ENCODE data around the gene HHATL.

HHATL gene

DNA sequence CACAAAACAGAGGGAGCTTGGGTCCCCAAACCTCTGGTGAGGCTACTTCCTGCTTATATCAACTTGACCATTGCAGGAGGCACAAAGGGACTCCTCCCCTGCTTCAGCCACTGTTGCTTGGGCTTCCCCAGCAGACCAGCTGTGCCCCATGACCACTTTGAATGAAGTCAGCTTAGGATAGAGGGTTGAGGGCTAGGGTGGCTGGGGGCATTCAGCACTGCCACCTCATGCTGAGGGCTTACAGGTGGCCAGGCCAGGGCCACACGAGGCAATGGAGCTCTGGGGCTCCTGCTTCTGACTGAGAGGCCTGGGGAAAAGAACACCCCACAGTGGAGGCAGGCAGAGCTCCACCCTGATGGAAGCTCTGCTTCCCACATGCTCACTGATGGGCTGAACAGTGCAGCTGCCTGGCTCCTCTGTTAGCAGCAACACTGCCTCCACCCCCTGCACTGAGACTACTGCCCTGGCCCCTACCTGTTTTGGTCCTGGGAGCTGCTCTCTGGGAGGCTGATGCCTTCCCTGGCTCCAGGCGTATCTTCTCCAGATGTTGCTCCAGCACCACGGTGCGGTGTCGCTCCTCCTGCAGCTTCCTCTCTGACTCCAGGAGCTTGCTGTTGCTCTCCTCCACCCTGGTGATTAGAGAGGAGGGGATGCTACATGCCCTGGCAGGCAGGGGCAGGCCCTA is 10.2 kb upstream of the HHATL start:
- H3K36me3 ChIP-seq (ENCODE audit: control insufficient read depth in 2 of 2, insufficient read depth in 2 of 2, low read length in 2 of 2): no peaks in the 10 kb centered on the region
- no peak overlapping the region for H3K4me3 ChIP-seq (ENCODE audit: low read length in 2 of 2)
- no peak overlapping the region for H3K9ac ChIP-seq (ENCODE audit: low read depth in 1 of 2, low read length in 2 of 2)
- no peaks in the 10 kb centered on the region for H3K4me1 ChIP-seq (ENCODE audit: control insufficient read depth in 2 of 2, insufficient read depth in 2 of 2, low read length in 2 of 2)
- H3K9me3 ChIP-seq (ENCODE audit: control insufficient read depth in 2 of 2, low read length in 2 of 2): no peaks in the 10 kb centered on the region
- no peaks in the 10 kb centered on the region for H3K27me3 ChIP-seq (ENCODE audit: control insufficient read depth in 2 of 2, insufficient read depth in 2 of 2, low read length in 2 of 2)
- H3K27ac ChIP-seq (ENCODE audit: low read depth in 2 of 2, low read length in 2 of 2): no peak overlapping the region

DNA sequence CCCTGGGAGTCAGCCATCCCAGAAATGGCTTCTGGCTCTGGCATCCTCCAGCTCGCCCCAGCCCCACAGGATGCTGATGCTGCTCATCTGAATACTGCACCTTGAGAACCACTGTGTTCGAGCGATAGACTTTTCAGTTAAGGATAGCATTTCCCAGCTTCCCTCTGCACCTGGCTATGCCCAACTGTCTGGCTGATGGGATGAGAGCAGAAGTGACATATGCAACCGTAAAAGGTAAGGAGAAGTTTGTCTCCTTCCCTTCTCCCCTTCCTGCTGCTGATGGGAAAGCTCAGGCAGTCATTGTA is 9.7 kb upstream of the HHATL start:
- Histone ChIP-seq H3K27me3 (ENCODE audit: control insufficient read depth in 2 of 2, insufficient read depth in 2 of 2, low read length in 2 of 2) (no peaks in the 10 kb centered on the region), H3K9ac (ENCODE audit: low read depth in 1 of 2, low read length in 2 of 2) (no peak overlapping the region), H3K9me3 (ENCODE audit: control insufficient read depth in 2 of 2, low read length in 2 of 2) (no peaks in the 10 kb centered on the region), H3K4me3 (ENCODE audit: low read length in 2 of 2) (no peak overlapping the region), H3K27ac (ENCODE audit: low read depth in 2 of 2, low read length in 2 of 2) (no peak overlapping the region), H3K36me3 (ENCODE audit: control insufficient read depth in 2 of 2, insufficient read depth in 2 of 2, low read length in 2 of 2) (no peaks in the 10 kb centered on the region), H3K4me1 (ENCODE audit: control insufficient read depth in 2 of 2, insufficient read depth in 2 of 2, low read length in 2 of 2) (no peaks in the 10 kb centered on the region)

DNA sequence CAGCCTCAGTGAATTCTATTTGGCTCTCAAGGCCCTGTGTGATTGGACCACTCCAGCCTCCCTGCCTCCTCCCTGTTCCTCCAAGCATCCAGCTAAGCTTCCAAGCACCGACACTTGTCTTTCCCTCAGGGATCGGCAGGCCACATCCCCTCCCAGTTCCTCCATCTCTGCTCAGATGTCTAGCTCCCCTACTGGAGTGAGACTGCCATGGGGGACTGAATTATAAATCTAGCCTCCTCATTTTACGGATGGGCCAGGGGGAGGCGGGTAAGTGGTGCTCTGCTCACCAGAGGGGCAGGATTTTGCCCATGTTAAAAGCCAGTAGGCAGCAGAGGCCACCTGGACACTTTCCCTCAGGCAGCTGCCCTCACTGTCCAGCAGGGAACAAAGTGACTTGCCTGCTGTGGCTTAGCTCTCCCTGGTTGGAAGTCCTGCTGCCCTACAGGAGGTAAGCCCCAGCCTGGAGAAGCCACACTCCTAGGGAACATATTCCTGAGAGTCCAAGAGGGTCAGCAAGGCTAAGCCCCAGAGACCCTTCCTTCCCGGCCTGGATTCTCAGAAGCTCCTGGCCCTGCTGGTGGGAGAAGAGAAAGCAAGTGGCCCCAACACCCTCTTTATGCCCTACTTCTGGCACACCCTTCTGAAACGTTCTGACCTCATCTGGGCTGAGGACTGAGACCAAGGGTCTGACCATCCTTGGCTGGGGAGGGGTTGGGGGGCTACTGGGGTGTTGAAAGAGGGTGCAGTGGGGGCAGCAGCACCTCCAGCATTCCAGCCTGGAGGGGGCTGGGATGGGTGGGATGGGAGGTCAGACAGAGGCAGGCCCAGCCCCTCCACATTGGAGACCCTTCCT is 9.1 kb upstream of the HHATL start:
- no peak overlapping the region for H3K27ac ChIP-seq (ENCODE audit: low read depth in 2 of 2, low read length in 2 of 2)
- no peaks in the 10 kb centered on the region for H3K27me3 ChIP-seq (ENCODE audit: control insufficient read depth in 2 of 2, insufficient read depth in 2 of 2, low read length in 2 of 2)
- H3K4me1 ChIP-seq (ENCODE audit: control insufficient read depth in 2 of 2, insufficient read depth in 2 of 2, low read length in 2 of 2): no peaks in the 10 kb centered on the region
- no peak overlapping the region for H3K4me3 ChIP-seq (ENCODE audit: low read length in 2 of 2)
- no peaks in the 10 kb centered on the region for H3K9me3 ChIP-seq (ENCODE audit: control insufficient read depth in 2 of 2, low read length in 2 of 2)
- no peaks in the 10 kb centered on the region for H3K36me3 ChIP-seq (ENCODE audit: control insufficient read depth in 2 of 2, insufficient read depth in 2 of 2, low read length in 2 of 2)
- no peak overlapping the region for H3K9ac ChIP-seq (ENCODE audit: low read depth in 1 of 2, low read length in 2 of 2)

DNA sequence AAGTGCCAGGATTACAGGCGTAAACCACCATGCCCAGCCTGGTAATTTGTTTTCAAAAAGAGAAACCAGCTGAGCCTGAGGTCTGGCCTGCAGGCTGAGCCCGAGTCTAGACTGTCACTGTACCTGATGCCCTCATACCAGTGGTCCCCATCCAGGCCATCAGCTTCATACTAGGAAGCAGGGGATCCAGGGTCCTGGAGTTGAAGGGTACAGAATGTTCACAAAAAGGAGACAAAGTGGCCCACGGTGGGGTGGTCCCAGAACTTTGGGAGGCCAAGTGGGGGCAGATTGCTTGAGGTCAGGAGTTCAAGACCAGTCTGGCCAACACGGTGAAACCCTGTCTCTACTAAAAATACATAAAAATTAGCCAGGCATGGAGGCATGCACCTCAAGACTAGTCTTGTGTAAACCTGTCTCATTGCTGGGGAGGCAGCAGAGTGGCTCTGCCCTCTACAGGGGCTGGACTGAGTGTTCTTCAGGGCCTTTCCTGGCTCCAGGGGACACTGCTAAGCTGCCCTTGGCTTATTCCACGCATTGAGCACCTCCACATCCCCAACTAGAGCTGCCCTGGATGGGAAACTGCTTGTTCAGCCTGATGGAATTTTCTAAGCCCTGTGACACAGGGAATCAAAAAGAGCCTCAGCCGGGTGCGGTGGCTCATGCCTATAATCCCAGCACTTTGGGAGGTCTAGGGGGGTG is 7.9 kb upstream of the HHATL start:
- Histone ChIP-seq H3K9me3 (ENCODE audit: control insufficient read depth in 2 of 2, low read length in 2 of 2) (no peaks in the 10 kb centered on the region), H3K4me1 (ENCODE audit: control insufficient read depth in 2 of 2, insufficient read depth in 2 of 2, low read length in 2 of 2) (no peaks in the 10 kb centered on the region), H3K36me3 (ENCODE audit: control insufficient read depth in 2 of 2, insufficient read depth in 2 of 2, low read length in 2 of 2) (no peaks in the 10 kb centered on the region), H3K27ac (ENCODE audit: low read depth in 2 of 2, low read length in 2 of 2) (no peak overlapping the region), H3K4me3 (ENCODE audit: low read length in 2 of 2) (no peak overlapping the region), H3K27me3 (ENCODE audit: control insufficient read depth in 2 of 2, insufficient read depth in 2 of 2, low read length in 2 of 2) (no peaks in the 10 kb centered on the region), H3K9ac (ENCODE audit: low read depth in 1 of 2, low read length in 2 of 2) (no peak overlapping the region)

DNA sequence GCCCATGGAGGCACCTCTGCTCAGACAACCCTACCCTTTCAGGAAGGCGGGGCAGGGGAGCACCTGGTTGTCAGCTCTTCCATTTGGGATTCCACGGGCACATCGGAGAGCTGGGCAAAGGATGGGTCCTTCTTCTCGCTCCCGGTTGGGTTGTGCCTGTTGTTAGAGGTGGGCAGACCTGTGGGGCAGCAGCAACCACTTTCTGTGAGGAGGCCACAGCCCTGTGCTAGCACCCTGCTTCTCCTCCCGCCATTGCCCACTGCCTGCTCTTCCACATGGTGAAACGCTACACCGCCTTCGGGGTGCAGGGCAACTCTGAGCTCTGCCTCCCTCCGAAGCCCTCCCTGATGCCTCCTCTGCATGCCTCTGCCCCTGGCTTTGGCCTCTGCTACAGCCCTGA is 7.0 kb upstream of the HHATL start:
- H3K9ac ChIP-seq (ENCODE audit: low read depth in 1 of 2, low read length in 2 of 2): no peak overlapping the region
- no peaks in the 10 kb centered on the region for H3K9me3 ChIP-seq (ENCODE audit: control insufficient read depth in 2 of 2, low read length in 2 of 2)
- H3K4me1 ChIP-seq (ENCODE audit: control insufficient read depth in 2 of 2, insufficient read depth in 2 of 2, low read length in 2 of 2): no peaks in the 10 kb centered on the region
- H3K27me3 ChIP-seq (ENCODE audit: control insufficient read depth in 2 of 2, insufficient read depth in 2 of 2, low read length in 2 of 2): no peaks in the 10 kb centered on the region
- no peak overlapping the region for H3K4me3 ChIP-seq (ENCODE audit: low read length in 2 of 2)
- H3K27ac ChIP-seq (ENCODE audit: low read depth in 2 of 2, low read length in 2 of 2): no peak overlapping the region
- H3K36me3 ChIP-seq (ENCODE audit: control insufficient read depth in 2 of 2, insufficient read depth in 2 of 2, low read length in 2 of 2): no peaks in the 10 kb centered on the region

DNA sequence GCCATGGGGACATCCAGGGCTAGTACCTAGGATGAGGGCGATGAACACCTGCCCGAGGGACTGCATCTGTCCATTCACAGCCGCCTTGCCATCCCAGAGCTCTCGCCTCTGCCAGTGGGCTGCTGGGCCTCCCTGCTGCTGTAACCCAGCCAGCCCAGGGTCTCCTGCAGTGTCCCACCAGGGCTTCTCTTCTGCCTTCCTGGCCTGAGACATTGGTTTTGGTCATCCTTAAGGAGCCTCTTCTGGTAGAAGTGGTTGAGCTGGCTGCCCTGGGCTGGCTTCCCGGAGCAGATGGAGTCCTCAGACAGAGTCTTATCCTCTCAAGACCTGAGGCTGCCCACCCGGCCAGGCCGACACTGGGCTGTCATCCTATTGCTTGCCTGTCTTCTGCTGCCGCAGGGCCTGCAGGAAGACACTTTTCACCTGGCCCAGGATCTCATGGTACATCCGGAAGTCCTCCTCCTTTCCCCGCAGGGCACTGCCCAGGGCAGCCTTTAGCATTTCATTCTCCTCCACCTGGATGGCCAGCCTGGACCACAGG is 6.1 kb upstream of the HHATL start:
- H3K4me1 ChIP-seq (ENCODE audit: control insufficient read depth in 2 of 2, insufficient read depth in 2 of 2, low read length in 2 of 2): no peaks in the 10 kb centered on the region

DNA sequence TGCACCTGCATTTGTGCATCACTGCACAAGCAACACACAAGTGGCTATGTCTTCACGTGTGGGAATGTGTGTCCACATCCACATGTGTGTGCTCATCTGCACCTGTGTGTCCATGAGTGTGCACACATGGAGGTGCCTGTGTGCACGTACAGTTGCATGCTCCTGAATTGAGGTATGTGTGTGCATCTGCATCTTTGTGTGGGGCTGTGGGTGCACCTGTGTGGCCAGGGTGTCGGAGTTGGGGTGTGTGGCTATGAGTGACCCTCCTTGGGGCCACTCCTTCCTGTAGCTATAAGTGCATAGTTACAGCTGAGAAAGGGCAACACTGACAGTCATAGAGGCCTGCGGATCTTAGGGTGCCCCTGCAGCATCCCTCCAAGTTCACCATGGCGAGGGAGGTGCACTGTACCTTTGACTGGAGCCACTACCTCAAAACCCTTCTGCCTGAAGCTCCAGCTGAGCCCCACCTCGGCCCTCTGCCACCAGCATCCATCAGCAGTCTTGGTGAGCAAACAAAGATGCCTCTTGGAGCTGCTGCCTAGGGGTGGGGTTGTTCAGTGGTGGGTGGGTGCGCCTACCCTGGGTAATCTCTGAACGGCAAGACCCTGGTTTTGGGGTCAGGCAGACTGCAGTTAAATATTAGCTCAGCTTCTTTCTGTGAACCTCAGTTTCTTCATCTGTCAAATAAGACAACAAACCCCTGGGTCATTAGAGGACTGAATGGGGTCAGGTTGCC is 5.2 kb upstream of the HHATL start:
- Histone ChIP-seq H3K4me1 (ENCODE audit: control insufficient read depth in 2 of 2, insufficient read depth in 2 of 2, low read length in 2 of 2) (no peaks in the 10 kb centered on the region), H3K27ac (ENCODE audit: low read depth in 2 of 2, low read length in 2 of 2) (no peak overlapping the region), H3K4me3 (ENCODE audit: low read length in 2 of 2) (no peak overlapping the region), H3K36me3 (ENCODE audit: control insufficient read depth in 2 of 2, insufficient read depth in 2 of 2, low read length in 2 of 2) (no peaks in the 10 kb centered on the region), H3K9me3 (ENCODE audit: control insufficient read depth in 2 of 2, low read length in 2 of 2) (no peaks in the 10 kb centered on the region), H3K9ac (ENCODE audit: low read depth in 1 of 2, low read length in 2 of 2) (no peak overlapping the region), H3K27me3 (ENCODE audit: control insufficient read depth in 2 of 2, insufficient read depth in 2 of 2, low read length in 2 of 2) (no peaks in the 10 kb centered on the region)

More for the DNA sequence above, 6.1 kb upstream of the HHATL start:
- Histone ChIP-seq H3K9ac (ENCODE audit: low read depth in 1 of 2, low read length in 2 of 2) (no peak overlapping the region), H3K36me3 (ENCODE audit: control insufficient read depth in 2 of 2, insufficient read depth in 2 of 2, low read length in 2 of 2) (no peaks in the 10 kb centered on the region), H3K4me3 (ENCODE audit: low read length in 2 of 2) (no peak overlapping the region), H3K27ac (ENCODE audit: low read depth in 2 of 2, low read length in 2 of 2) (no peak overlapping the region), H3K27me3 (ENCODE audit: control insufficient read depth in 2 of 2, insufficient read depth in 2 of 2, low read length in 2 of 2) (no peaks in the 10 kb centered on the region), H3K9me3 (ENCODE audit: control insufficient read depth in 2 of 2, low read length in 2 of 2) (no peaks in the 10 kb centered on the region)

DNA sequence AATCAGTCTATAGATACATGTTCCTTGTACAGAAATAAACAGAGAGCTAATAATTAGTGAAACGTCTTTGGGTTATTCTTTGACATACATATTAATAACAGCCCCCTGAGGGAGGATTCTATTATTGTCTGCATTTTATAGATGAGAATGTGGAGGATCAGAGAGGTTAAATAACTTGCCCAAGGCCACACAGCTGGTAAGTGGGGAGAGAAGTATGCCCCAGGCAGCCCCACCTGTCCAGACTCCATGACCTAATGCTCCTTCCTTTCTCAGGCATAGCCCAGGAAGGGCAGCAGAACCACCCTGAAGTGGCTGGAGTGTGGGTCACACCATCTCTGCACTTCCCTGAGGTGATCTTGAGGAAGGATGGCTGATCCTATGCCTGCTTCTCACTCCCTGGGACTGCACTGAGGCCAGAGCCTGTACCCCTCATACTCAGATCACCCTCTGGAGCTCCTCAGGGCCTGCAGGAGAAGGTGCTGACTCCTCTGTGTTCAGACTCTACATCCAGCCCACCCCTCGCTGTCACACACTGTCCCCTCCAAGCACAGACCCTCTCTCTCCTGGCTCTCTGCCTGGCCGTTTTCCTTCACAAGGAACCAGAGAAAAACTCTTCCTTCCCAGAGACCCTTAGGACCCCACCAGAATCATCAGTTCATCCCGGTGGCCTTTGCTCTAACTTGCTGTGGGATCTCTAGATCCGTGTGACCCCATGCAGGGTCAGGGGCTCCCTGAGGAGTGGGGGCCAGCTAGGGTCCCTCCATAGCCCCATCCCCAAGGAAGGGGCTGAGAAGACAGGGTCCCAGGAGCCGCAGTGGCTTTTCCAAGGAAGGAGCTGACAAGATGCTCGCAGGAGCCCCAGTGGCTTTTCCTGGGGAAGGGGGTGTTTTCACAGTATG is 4.4 kb upstream of the HHATL start:
- Histone ChIP-seq H3K4me3 (ENCODE audit: low read length in 2 of 2) (no peak overlapping the region), H3K27me3 (ENCODE audit: control insufficient read depth in 2 of 2, insufficient read depth in 2 of 2, low read length in 2 of 2) (no peaks in the 10 kb centered on the region), H3K9me3 (ENCODE audit: control insufficient read depth in 2 of 2, low read length in 2 of 2) (no peaks in the 10 kb centered on the region), H3K4me1 (ENCODE audit: control insufficient read depth in 2 of 2, insufficient read depth in 2 of 2, low read length in 2 of 2) (no peaks in the 10 kb centered on the region), H3K9ac (ENCODE audit: low read depth in 1 of 2, low read length in 2 of 2) (no peak overlapping the region), H3K27ac (ENCODE audit: low read depth in 2 of 2, low read length in 2 of 2) (no peak overlapping the region), H3K36me3 (ENCODE audit: control insufficient read depth in 2 of 2, insufficient read depth in 2 of 2, low read length in 2 of 2) (no peaks in the 10 kb centered on the region)

DNA sequence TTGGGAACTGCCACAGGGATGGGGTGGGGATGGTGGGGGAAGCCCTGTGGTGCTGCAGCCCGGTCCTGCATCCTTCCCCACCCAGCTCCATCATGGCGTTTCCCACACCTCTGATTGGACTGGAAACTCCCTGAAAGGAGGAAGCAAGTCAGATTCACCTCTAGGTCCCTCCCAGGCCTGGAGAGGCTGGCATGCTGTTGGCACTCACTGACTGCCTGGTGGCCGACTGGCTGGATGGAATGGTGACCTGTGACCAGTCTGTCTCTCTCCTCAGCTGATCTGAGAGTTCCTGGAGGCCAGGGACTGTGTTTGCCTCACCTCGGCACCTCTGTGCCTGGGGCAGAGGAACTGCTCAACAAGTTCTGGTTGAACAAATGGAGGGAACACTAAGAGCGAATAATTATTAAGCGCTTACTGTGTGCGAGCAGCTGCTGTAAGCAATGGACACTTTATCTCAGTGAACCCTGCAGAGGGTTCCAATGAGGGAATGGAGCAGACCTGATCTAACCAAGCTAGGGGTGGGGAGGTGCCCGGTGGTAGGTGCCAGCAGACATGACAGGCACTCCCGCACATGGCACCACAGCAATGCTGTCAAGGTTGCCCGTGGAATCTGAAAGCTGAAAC is 3.5 kb upstream of the HHATL start:
- Histone ChIP-seq H3K27ac (ENCODE audit: low read depth in 2 of 2, low read length in 2 of 2) (no peak overlapping the region), H3K36me3 (ENCODE audit: control insufficient read depth in 2 of 2, insufficient read depth in 2 of 2, low read length in 2 of 2) (no peaks in the 10 kb centered on the region), H3K9me3 (ENCODE audit: control insufficient read depth in 2 of 2, low read length in 2 of 2) (no peaks in the 10 kb centered on the region), H3K27me3 (ENCODE audit: control insufficient read depth in 2 of 2, insufficient read depth in 2 of 2, low read length in 2 of 2) (no peaks in the 10 kb centered on the region), H3K4me3 (ENCODE audit: low read length in 2 of 2) (no peak overlapping the region), H3K4me1 (ENCODE audit: control insufficient read depth in 2 of 2, insufficient read depth in 2 of 2, low read length in 2 of 2) (no peaks in the 10 kb centered on the region), H3K9ac (ENCODE audit: low read depth in 1 of 2, low read length in 2 of 2) (no peak overlapping the region)
